ENCODE measurements around the gene FBXW4. TPM values are rescaled to one million over a fixed set of nuclear protein-coding genes. Genes with fewer than 3 reads are reported as not detected.

Gene FBXW4
- total RNA-seq, 4 donors from 2014 or later = 48.2 to 83.6 (median 71.3) TPM

GRCh38 chr10:101656890-101657289, 38.1 kb downstream of the FBXW4 start:
- DNase-seq (ENCODE audit: low spot score in 2 of 2) = no peak
- WGBS = 93% methylated on average over 2 of the region's 2 CpGs
- Histone ChIP-seq H3K9me3 (no peaks in the 10 kb centered on the region), H3K4me1 (no peaks in the 10 kb centered on the region), H3K36me3 (peaks cover 46% of the 10 kb centered on the region), H3K27ac (no peak overlapping the region), H3K4me3 (no peak overlapping the region), H3K27me3 (no peaks in the 10 kb centered on the region)
- no peak for TF ChIP-seq POLR2A (IDR thresholded peaks at IDR 0.05)
- no peak for TF ChIP-seq POLR2AphosphoS5 (IDR thresholded peaks at IDR 0.05)
- no peak for TF ChIP-seq EP300 (IDR thresholded peaks at IDR 0.05)
- TF ChIP-seq, protein P1, sequence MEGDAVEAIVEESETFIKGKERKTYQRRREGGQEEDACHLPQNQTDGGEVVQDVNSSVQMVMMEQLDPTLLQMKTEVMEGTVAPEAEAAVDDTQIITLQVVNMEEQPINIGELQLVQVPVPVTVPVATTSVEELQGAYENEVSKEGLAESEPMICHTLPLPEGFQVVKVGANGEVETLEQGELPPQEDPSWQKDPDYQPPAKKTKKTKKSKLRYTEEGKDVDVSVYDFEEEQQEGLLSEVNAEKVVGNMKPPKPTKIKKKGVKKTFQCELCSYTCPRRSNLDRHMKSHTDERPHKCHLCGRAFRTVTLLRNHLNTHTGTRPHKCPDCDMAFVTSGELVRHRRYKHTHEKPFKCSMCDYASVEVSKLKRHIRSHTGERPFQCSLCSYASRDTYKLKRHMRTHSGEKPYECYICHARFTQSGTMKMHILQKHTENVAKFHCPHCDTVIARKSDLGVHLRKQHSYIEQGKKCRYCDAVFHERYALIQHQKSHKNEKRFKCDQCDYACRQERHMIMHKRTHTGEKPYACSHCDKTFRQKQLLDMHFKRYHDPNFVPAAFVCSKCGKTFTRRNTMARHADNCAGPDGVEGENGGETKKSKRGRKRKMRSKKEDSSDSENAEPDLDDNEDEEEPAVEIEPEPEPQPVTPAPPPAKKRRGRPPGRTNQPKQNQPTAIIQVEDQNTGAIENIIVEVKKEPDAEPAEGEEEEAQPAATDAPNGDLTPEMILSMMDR (IDR thresholded peaks at IDR 0.05) = no peak

DNA sequence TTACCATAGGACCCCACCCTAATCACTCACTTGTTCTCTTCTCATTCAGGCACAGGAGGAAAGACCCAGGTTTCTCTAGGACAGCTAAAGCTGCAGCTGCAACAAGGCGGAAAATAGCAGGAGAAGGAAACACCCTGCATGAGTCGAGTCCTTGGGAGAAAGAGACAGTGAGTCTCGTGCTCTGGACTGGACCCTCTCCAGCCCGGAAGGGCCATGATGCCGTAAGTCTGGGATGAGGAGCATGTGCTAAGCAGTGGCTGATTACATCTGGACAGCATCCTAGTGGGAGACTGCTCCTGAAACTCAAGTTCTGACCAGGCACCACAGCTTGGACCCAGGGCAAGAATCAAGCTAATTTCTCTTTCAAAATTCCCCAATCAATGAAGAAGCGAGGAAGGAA, 39.4 kb downstream of the FBXW4 start:
- H3K4me3 ChIP-seq = no peak overlapping the region
- no peaks in the 10 kb centered on the region for H3K27me3 ChIP-seq
- H3K27ac ChIP-seq = peak overlapping the region; percentile 31
- no peaks in the 10 kb centered on the region for H3K9me3 ChIP-seq
- 72% methylated on average over 6 of the region's 6 CpGs for WGBS
- DNase-seq (ENCODE audit: low spot score in 2 of 2) = peak in 1 of 2 donors; percentile 69
- TF ChIP-seq, protein P1 (IDR thresholded peaks at IDR 0.05) = no peak
- TF ChIP-seq EP300 (IDR thresholded peaks at IDR 0.05) = no peak
- TF ChIP-seq POLR2AphosphoS5 (IDR thresholded peaks at IDR 0.05) = no peak
- no peak for TF ChIP-seq POLR2A (IDR thresholded peaks at IDR 0.05)
- peaks cover 46% of the 10 kb centered on the region for H3K36me3 ChIP-seq
- no peaks in the 10 kb centered on the region for H3K4me1 ChIP-seq

DNA sequence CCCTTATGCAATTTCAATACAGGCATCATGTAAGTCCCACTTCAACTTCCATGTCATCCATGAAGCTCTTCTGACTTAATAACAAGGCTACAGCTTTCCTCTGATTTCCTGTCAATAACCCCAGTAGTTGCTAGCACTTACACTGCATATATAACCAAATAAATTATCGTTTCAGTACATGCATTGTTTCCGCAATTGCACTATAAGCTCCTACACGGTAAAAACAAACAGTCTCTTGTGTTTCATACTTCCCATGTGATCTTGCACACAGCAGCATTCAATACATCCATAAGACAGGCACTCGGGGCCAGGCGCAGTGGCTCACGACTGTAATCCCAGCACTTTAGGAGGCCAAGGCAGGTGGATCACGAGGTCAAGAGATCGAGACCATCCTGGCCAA, 41.4 kb downstream of the FBXW4 start:
- H3K9me3 ChIP-seq = no peaks in the 10 kb centered on the region
- DNase-seq (ENCODE audit: low spot score in 2 of 2) = no peak
- TF ChIP-seq POLR2A (IDR thresholded peaks at IDR 0.05) (no peak), EP300 (IDR thresholded peaks at IDR 0.05) (no peak)
- H3K36me3 ChIP-seq = peaks cover 46% of the 10 kb centered on the region
- no peaks in the 10 kb centered on the region for H3K27me3 ChIP-seq
- 93% methylated on average over 8 of the region's 8 CpGs for WGBS
- no peak overlapping the region for H3K4me3 ChIP-seq
- no peak overlapping the region for H3K27ac ChIP-seq
- no peaks in the 10 kb centered on the region for H3K4me1 ChIP-seq

GRCh38 chr10:101651336-101651735, 43.6 kb downstream of the FBXW4 start:
- Histone ChIP-seq H3K4me3 (no peak overlapping the region), H3K9me3 (no peaks in the 10 kb centered on the region), H3K27ac (no peak overlapping the region), H3K4me1 (no peaks in the 10 kb centered on the region), H3K27me3 (no peaks in the 10 kb centered on the region), H3K36me3 (peaks cover 49% of the 10 kb centered on the region)
- no peak for DNase-seq (ENCODE audit: low spot score in 2 of 2)
- TF ChIP-seq EP300 (IDR thresholded peaks at IDR 0.05) (no peak), POLR2AphosphoS5 (IDR thresholded peaks at IDR 0.05) (no peak), POLR2A (IDR thresholded peaks at IDR 0.05) (no peak)
- TF ChIP-seq, protein P1 (IDR thresholded peaks at IDR 0.05) = no peak
- 88% methylated on average over 5 of the region's 5 CpGs for WGBS

GRCh38 chr10:101650863-101651262, 44.1 kb downstream of the FBXW4 start:
- H3K27me3 ChIP-seq = no peaks in the 10 kb centered on the region
- TF ChIP-seq POLR2AphosphoS5 (IDR thresholded peaks at IDR 0.05) = no peak
- no peak for TF ChIP-seq POLR2A (IDR thresholded peaks at IDR 0.05)
- 89% methylated on average over 15 of the region's 15 CpGs for WGBS
- no peaks in the 10 kb centered on the region for H3K9me3 ChIP-seq
- H3K4me1 ChIP-seq = no peaks in the 10 kb centered on the region
- no peak overlapping the region for H3K27ac ChIP-seq
- DNase-seq (ENCODE audit: low spot score in 2 of 2) = no peak
- H3K36me3 ChIP-seq = peaks cover 49% of the 10 kb centered on the region
- no peak overlapping the region for H3K4me3 ChIP-seq

DNA sequence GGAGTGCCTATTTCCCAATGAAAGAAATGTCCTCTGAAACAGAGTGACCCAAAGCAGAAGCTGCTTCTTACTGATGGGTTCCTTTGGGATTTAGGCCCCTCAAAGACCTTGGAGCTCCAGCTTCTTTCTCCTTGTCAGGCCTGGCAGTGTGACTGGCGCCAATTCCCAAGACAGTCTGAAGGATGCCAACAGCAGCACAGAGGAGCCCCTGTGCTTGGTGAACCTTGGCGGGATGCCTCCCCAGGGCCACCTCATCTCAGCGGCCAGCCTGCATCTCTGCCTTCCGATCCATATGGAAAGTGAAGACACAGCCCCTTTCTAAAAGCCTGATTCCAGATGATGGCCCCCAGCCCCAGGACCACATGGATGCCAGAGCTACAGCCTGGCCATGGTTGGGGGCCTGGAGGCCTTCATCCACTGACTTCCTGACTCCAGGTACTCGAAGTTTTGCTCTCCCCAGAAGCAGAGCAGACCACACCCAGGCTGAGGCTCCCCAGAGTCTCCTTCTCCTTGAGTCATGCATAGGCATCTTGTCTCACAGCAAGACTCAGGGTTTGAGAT, 45.4 kb downstream of the FBXW4 start:
- DNase-seq (ENCODE audit: low spot score in 2 of 2) = no peak
- peaks cover 38% of the 10 kb centered on the region for H3K36me3 ChIP-seq
- TF ChIP-seq, protein P1 (IDR thresholded peaks at IDR 0.05) = no peak
- TF ChIP-seq EP300 (IDR thresholded peaks at IDR 0.05) (no peak), POLR2A (IDR thresholded peaks at IDR 0.05) (no peak), POLR2AphosphoS5 (IDR thresholded peaks at IDR 0.05) (no peak)
- H3K9me3 ChIP-seq = no peaks in the 10 kb centered on the region
- no peak overlapping the region for H3K27ac ChIP-seq
- no peak overlapping the region for H3K4me3 ChIP-seq
- 77% methylated on average over 5 of the region's 5 CpGs for WGBS
- H3K4me1 ChIP-seq = no peaks in the 10 kb centered on the region
- no peaks in the 10 kb centered on the region for H3K27me3 ChIP-seq

Measured in suprapubic skin (tissue), 4 donors.